NCI-H1417 (cell line): ENCODE results near the gene ILF2.
"Not testable (repeated sequence)": the region's sequence is repeated elsewhere in the genome, so short reads cannot be mapped to it uniquely, and the experiment has no call there.

Source experiments
- DNase-seq, 3 experiments: peaks; one replicate each; lab custom pipeline; 2025; lab: John Stamatoyannopoulos, UW

Gene ILF2

GRCh38 chr1:153649137-153649862 lies 21.5 kb downstream of the ILF2 start:
- DNase-seq, result no peak

- DNase-seq, result no peak
Measured at GRCh38 chr1:153648000-153648643, 22.7 kb downstream of the ILF2 start.

DNA sequence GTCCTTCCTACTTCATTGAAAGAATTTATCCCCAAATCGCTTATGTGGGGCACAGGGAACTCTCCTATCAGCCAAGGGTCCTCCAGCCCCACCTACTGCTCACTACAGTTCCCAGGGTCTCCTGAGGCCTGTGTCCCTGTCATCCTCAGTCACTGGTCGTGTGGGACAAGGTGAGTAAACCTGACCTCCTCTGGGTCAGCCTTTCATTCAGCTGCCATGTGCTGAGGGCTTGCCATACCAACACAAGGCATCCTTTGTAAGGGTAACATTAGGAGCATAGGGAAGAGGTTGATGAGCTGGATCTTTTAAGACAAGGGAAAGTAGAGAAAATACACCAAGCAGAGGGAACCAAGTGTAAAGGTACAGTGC lies 23.5 kb downstream of the ILF2 start:
- peak in 1 of 3 experiments; percentile 19 for DNase-seq

DNA sequence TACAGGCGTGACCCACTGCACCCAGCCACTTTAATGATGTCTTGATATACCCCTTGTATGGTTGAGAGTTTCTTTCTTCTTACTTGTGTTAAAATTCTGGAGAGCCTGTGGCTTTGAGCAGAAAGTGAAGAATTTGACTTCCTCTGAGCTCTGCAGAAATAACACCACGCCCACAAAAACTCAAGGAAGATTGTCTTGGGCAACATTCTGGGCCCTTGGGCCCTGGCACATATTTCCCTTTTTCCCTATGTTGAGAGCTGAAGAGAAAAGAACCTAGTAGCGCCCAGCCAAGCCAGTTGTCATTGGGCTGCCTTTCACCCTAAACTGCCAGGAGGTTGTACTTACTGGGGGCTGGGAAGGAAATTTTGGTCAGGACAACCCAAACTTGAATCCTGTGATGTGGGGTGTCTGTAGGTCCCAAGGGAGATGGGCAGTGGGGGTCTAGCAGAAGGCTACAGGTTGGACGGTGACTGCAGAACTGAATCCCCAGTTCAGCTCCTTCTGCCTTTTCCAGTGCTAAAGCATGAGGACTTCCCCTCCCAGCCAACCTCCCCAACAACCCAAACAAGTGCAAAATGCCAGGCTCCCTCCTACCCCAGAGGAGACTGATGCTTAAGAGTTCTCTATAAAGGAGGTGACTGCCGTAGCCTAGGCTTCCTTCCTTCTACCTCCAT lies 24.0 kb downstream of the ILF2 start:
- DNase-seq, result no peak

GRCh38 chr1:153643816-153644215 lies 27.0 kb downstream of the ILF2 start:
- no peak for DNase-seq

DNA sequence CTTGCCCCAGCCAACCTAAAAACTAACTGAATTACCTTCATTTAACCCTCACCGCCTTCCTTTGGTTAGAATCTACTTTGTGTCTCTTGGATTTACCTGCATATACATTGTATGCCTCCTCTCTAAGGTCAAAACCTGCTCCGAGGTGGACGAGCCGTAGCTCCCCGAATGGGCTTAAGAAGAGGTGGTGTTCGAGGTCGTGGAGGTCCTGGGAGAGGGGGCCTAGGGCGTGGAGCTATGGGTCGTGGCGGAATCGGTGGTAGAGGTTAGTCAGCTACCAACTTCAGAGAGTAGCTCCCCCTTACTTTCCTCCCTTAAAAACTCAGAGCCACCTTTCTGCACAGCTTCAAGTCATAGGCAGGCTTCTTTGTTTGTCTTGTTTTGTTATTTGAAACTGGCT lies 27.7 kb downstream of the ILF2 start:
- no peak for DNase-seq

DNA sequence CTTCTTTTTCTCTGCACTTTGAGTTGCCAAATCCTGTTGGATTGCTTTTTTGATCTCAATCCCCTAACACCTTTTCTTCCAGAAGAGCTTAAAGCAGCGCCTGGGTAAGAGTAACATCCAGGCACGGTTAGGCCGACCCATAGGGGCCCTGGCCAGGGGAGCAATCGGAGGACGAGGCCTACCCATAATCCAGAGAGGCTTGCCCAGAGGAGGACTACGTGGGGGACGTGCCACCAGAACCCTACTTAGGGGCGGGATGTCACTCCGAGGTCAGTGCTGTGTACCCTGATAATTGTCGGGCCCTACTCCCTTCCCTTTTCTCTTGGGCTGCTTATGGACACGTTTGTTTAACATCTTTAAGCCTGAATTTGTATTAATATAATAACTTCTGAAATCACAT lies 28.6 kb downstream of the ILF2 start:
- no peak for DNase-seq

DNA sequence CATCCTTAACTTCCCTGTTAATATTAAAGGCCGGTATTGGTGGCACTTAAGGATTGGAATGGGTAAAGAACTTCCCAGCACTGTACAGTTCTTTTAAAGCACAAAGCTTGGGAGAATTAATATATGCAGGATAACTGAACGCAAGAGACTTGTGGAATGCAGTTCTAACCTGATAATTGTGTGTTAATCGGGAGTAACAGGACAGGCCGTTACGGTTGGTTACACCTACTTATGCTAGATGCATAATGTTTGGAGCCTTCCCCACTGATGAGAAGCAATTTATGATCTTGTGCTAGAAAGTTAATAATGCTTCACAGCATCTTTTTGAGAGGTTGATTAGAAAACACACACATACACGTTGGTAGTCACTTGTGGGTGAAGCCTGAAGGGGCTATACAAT lies 29.9 kb downstream of the ILF2 start:
- DNase-seq, result no peak

DNA sequence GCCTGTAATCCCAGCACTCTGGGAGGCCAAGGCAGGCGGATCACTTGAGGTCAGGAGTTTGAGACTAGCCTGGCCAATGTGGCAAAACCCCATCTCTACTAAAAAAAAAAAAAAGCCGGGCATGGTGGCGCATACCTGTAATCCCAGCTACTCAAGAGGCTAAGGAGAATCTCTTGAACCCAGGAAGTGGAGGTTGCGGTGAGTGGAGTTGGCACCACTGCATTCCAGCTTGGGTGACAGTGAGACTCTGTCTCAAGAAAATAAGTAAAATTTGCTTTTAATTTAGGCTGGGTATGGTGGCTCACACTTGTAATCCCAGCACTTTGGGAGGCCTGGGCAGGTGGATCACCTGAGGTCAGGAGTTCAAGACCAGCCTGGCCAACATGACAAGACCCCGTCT lies 30.6 kb downstream of the ILF2 start:
- not testable (repeated sequence) for DNase-seq

GRCh38 chr1:153639280-153639679 lies 31.5 kb downstream of the ILF2 start:
- no peak for DNase-seq

DNA sequence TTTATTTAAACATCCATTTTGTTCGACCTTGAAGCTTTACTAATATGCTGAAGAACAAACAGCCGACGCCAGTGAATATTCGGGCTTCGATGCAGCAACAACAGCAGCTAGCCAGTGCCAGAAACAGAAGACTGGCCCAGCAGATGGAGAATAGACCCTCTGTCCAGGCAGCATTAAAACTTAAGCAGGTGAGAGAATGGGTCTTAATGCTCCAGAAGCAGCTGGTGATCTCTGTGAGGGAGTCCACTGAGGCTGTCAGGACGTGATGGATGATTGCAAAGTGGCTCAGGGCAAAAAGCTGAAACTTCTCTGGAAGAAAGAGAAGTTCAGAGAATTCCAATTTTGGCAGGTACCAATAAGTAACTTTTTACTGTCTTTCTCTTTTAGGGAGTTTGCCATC lies 32.5 kb downstream of the ILF2 start:
- DNase-seq, result no peak

GRCh38 chr1:153636312-153636711 lies 34.5 kb downstream of the ILF2 start:
- no peak for DNase-seq

DNA sequence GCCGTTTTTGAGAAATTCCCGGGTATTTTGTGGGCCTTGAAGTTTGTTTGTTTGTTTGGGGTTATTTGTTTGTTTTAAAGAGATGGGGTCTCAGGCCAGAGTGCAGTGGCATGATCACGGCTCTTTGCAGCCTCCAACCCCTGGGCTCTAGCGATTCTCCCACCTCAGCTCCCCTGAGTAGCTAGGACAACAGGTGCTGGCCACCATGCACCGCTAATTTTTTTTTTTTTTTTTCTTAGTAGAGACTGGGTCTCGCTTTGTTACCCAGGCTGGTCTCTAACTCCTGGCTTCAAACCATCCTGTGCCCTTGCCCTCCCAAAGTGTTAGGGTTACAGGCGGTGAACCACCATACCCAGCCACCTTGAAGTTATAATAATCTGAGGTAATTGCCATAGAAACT lies 34.9 kb downstream of the ILF2 start:
- no peak for DNase-seq

DNA sequence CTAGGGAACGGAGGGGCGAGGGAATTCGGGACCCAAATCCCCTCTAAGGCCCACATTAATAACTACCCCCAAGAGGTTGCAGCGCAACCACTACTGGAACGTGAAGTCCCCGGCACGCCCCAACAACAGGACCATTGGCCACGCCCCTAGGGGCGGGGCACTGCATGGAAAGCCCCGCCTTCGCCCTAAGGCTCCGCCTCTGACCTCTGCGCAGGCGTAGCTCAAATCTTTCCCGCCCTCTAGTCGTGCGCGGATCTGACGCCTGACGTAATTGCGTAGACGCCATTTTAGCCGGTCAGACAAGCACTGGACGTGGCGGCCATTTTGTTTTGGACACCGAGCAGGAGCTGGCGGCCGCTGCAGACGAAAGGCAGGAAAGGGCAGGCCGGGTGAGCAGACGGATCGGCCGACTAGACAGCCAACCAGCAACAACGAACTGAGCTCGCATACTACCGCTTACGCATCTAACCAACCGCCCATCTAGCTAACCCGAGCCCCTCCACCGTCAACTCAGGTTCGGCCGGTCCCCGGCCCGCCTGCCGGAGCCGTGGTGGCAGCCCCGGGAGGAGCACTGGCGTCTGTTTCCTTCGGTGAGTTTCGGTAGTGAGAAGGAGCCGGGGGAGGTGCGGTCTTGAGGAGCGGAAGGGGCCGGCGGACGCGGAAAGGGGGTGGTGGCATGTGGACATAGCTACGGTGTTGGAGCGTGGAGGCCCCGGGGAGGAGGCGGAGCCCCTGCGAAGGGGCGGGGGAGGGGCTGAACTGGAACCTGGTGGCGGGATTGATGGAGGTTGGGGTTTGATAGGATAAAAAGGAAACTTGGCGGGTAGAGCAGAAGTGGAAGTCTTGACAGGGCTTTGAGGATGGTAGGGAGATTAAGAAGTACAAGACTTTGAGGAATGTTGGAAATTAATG lies 36.8 kb downstream of the ILF2 start, which contains the start of gene CHTOP:
CHTOP (plus strand) TSS at position 313 of the 912 bp plus-strand sequence. CDS start 2,523 bp downstream, outside the sequence.
- DNase-seq, result peak; percentile 96 to 100 (median 99)

DNA sequence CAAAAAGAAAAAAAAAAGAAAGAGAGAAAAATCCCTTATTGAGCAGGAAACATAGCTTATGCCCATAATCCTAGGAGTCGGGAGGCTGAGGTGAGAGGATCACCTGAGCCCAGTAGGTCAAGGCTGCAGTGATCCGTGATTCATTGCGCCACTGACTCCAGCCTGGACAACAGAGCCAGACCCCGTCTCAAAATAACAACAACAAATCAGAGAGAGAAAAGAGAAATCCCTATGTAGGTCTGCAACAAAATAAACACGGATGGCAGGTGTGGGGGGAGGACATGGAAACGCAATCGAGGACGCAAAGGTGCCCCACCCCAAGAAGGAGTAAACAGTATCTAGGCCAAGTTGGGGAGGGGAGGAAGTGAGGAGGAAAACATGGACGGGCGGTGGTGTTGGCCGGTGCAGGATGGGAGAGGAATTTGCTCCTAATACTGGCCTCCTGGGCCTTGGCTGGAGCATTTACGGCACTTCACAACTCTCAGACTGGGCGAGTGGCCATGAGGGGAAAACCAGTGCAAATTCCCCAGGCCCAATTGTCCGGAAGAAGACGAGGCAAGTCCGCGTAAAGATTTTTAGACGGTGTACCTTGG lies 37.5 kb downstream of the ILF2 start:
- no peak for DNase-seq

DNA sequence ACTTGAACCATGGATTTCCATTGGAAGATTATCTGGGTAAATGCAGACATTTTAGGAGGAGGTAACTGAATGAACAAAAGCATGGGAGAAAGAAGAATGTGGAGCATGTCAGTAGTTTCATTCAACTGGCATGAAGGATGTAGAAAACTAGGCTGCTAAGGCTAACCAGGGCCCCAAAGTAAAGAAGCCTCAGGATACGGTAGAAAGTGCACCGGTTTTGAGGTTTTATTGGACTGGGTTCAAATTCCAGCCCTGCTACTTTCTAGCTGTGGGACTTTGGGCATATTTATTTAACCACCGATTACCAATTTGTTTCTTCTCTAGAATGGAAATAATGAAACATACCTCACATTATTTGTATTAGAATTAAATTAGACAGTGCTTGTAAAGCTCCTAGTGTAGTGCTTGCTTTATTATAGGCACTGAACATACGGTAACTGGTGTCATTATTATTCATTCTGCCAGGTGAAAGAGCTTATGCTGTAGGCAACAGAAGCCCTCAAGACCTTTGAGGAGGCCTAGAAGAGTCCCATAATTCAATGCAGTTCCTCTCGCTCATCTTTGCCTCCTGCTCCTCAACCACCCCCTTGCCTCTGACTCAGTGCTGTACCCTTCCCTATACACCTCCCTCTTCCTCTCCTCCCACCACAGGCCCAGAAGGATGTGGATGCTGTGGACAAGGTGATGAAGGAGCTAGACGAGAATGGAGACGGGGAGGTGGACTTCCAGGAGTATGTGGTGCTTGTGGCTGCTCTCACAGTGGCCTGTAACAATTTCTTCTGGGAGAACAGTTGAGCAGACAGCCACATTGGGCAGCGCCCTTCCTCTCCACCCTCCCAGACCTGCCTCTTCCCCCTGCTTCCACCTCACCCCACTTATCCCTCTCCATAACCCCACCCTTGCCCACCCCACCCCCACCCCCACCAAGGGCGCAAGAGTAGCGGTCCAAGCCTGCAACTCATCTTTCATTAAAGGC lies 39.5 kb downstream of the ILF2 start:
- no peak for DNase-seq

DNA sequence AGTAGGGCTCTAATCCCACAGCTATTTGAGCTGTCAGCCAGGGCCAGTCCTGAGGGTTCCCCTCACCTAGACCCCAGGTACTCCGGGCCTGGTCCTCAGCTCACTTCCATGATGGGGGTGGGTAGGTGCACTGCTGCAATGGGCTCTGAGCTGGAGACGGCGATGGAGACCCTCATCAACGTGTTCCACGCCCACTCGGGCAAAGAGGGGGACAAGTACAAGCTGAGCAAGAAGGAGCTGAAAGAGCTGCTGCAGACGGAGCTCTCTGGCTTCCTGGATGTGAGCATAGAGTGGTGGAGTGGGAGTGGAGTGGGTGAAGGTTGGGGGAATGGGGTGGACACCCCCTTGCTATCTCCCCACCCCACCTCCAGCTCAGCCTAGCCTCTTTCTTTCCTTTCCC lies 40.4 kb downstream of the ILF2 start:
- no peak for DNase-seq

GRCh38 chr1:153629971-153630370 lies 40.8 kb downstream of the ILF2 start:
- no peak for DNase-seq

- DNase-seq, result no peak
Measured at GRCh38 chr1:153629343-153629665, 41.5 kb downstream of the ILF2 start.

GRCh38 chr1:153628638-153629342 lies 42.0 kb downstream of the ILF2 start:
- no peak for DNase-seq
